ENCODE measurements around the gene MED4.

DNA sequence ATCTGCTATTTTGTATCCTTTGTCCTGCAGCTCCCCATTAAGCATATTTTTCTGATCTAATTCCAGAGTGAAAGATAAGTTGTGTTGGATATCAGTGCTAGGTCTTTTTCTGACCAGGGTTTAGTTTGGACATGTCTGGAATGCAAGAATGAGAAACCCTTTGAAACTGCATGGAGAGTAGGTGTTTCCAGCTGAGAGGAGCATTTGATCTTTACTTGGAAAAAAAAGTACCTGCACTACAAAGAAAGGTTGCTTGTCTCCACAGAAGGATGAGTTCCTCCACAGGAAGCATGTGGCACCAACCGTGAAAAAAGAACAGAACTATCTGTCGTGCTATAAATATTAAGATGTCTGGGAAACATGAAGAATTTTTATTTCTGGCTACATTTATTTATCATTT lies 36.6 kb upstream of the MED4 start:
- TF ChIP-seq CTCF (IDR thresholded peaks at IDR 0.05): no peak
- no peak for TF ChIP-seq POLR2A (IDR thresholded peaks at IDR 0.05)
